ENCODE data around the gene MCUB.

MCUB gene

GRCh38 chr4:109624536-109624935, 64.5 kb downstream of the MCUB start:
- Histone ChIP-seq H3K4me3 (ENCODE audit: low read depth, low read length) (no peak overlapping the region), H3K27ac (ENCODE audit: extremely low read depth, low read depth, low read length) (no peak overlapping the region), H3K9me3 (ENCODE audit: control insufficient read depth, insufficient read depth, low read depth, low read length) (no peaks in the 10 kb centered on the region), H3K36me3 (ENCODE audit: control insufficient read depth in 2 of 2, insufficient read depth in 1 of 2, low read length in 2 of 2) (no peaks in the 10 kb centered on the region), H3K4me1 (ENCODE audit: control insufficient read depth, insufficient read depth, low read length) (no peaks in the 10 kb centered on the region)
- CTCF ChIA-PET: interaction anchor here (0.6 kb wide), 1 partner anchor 220 kb away, joined by 3 read pairs; no protein-coding TSS in a partner anchor
- POLR2A ChIA-PET: no interaction called here
- no peak for TF ChIP-seq ZFP41 (tag by site-specific recombination; IDR thresholded peaks at IDR 0.05; ENCODE audit: borderline replicate concordance)
- no peak for TF ChIP-seq ZNF560 (tag by site-specific recombination; IDR thresholded peaks at IDR 0.05; ENCODE audit: borderline replicate concordance)
- TF ChIP-seq KLF16 (tag by site-specific recombination; IDR thresholded peaks at IDR 0.05): no peak
- no peak for TF ChIP-seq ZNF155 (tag by site-specific recombination; IDR thresholded peaks at IDR 0.05)

DNA sequence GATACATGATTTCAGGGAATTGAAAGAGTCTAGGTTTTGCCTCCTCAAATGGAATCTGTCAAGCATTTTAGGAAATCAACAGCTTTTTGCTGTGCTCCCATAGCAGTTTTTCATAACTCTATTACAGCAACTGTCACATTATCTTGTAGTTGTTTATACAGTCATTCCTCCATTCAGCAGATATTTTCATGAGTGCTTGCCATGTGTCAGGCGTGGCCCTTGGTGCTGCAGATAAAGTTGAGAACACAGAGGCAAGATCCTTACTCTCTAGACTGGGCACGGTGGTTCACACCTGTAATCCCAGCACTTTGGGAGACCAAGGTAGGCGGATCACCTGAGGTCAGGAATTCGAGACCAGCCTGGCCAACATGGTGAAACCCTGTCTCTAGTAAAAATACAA, 67.3 kb downstream of the MCUB start:
- TF ChIP-seq ZNF404 (tag by site-specific recombination; IDR thresholded peaks at IDR 0.05) (no peak), ZNF707 (tag by site-specific recombination; IDR thresholded peaks at IDR 0.05) (no peak), PRDM2 (tag by site-specific recombination; IDR thresholded peaks at IDR 0.05; ENCODE audit: borderline replicate concordance) (no peak), WT1 (tag by site-specific recombination; IDR thresholded peaks at IDR 0.05) (no peak), ZNF791 (tag by site-specific recombination; IDR thresholded peaks at IDR 0.05) (no peak), ZNF513 (tag by site-specific recombination; IDR thresholded peaks at IDR 0.05) (no peak), ZNF747 (tag by site-specific recombination; IDR thresholded peaks at IDR 0.05) (no peak), ZNF223 (tag by site-specific recombination; IDR thresholded peaks at IDR 0.05) (no peak), ZNF202 (tag by site-specific recombination; IDR thresholded peaks at IDR 0.05; ENCODE audit: borderline replicate concordance) (no peak), EGR2 (tag by site-specific recombination; IDR thresholded peaks at IDR 0.05; ENCODE audit: low read depth) (no peak), ZBTB48 (tag by site-specific recombination; IDR thresholded peaks at IDR 0.05) (no peak)
- ChIA-PET POLR2A (no interaction called here), CTCF (no interaction called here)
- no peaks in the 10 kb centered on the region for H3K36me3 ChIP-seq (ENCODE audit: control insufficient read depth in 2 of 2, insufficient read depth in 1 of 2, low read length in 2 of 2)
- no peak overlapping the region for H3K27ac ChIP-seq (ENCODE audit: extremely low read depth, low read depth, low read length)
- H3K9me3 ChIP-seq (ENCODE audit: control insufficient read depth, insufficient read depth, low read depth, low read length): no peaks in the 10 kb centered on the region
- peaks cover 6% of the 10 kb centered on the region; the same call in 1 of the 2 replicates for H3K4me1 ChIP-seq (ENCODE audit: control insufficient read depth, insufficient read depth, low read length)
- no peak overlapping the region for H3K4me3 ChIP-seq (ENCODE audit: low read depth, low read length)

DNA sequence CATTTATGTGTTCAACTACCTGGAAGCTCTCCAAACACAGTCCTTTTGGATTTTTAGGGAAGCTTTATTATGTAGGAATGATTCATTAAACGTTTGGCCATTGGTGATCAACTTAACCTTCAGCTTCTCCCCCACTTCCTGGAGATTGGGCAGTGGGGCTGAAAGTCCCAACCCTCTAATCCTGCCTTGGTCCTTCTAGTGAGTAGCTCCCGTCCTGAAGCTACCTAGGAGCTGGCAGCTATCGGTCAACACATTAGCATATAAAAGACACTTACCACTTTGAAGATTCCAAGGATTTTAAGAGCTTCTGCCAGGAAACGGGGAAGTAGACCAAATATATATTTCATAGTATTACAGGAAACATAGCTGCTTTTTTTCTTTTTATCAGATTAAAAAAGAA, 69.7 kb downstream of the MCUB start:
- Histone ChIP-seq H3K27ac (ENCODE audit: extremely low read depth, low read depth, low read length) (no peak overlapping the region), H3K4me1 (ENCODE audit: control insufficient read depth, insufficient read depth, low read length) (peaks cover 6% of the 10 kb centered on the region; the same call in 1 of the 2 replicates), H3K4me3 (ENCODE audit: low read depth, low read length) (no peak overlapping the region), H3K9me3 (ENCODE audit: control insufficient read depth, insufficient read depth, low read depth, low read length) (no peaks in the 10 kb centered on the region), H3K36me3 (ENCODE audit: control insufficient read depth in 2 of 2, insufficient read depth in 1 of 2, low read length in 2 of 2) (no peaks in the 10 kb centered on the region)
- ChIA-PET CTCF (no interaction called here), POLR2A (interaction anchor here (0.9 kb wide), 1 partner anchor 70 kb away, joined by 3 read pairs; the partner anchor contains the start of gene MCUB)
- TF ChIP-seq ELK4 (IDR thresholded peaks at IDR 0.05; ENCODE audit: borderline replicate concordance, low read depth, low read length): no peak
- TF ChIP-seq, protein P1, sequence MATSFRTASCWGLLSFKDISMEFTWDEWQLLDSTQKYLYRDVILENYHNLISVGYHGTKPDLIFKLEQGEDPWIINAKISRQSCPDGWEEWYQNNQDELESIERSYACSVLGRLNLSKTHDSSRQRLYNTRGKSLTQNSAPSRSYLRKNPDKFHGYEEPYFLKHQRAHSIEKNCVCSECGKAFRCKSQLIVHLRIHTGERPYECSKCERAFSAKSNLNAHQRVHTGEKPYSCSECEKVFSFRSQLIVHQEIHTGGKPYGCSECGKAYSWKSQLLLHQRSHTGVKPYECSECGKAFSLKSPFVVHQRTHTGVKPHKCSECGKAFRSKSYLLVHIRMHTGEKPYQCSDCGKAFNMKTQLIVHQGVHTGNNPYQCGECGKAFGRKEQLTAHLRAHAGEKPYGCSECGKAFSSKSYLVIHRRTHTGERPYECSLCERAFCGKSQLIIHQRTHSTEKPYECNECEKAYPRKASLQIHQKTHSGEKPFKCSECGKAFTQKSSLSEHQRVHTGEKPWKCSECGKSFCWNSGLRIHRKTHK (tag by site-specific recombination; IDR thresholded peaks at IDR 0.05): no peak
- TF ChIP-seq ZBTB21 (tag by site-specific recombination; IDR thresholded peaks at IDR 0.05): no peak
- TF ChIP-seq ZNF624 (tag by site-specific recombination; IDR thresholded peaks at IDR 0.05): no peak
- no peak for TF ChIP-seq YY1 (tag by site-specific recombination; IDR thresholded peaks at IDR 0.05)
- no peak for TF ChIP-seq ZBTB1 (tag by site-specific recombination; IDR thresholded peaks at IDR 0.05)
- no peak for TF ChIP-seq ZFHX2 (tag by site-specific recombination; conservative IDR thresholded peaks at IDR 0.05)
- no peak for TF ChIP-seq GLIS2 (tag by site-specific recombination; IDR thresholded peaks at IDR 0.05)
